AG09319 (cell line): ENCODE measurements around the gene PI4K2B.

Experiments used
- DNase-seq: peaks from one replicate; pipeline ENCODE4 v3.0.0-alpha.2; 2010; ENCODE audit warnings: low read depth; ENCODE audit errors: extremely low read depth
- CTCF ChIP-seq: IDR thresholded peaks from 2 replicates; pipeline ENCODE4 v1.5.1; 2011; ENCODE audit warnings: low read depth, mild to moderate bottlenecking, inconsistent platforms, low read length, moderate library complexity

Gene PI4K2B

GRCh38 chr4:25280210-25280609 is 46.4 kb downstream of the PI4K2B start:
- TF ChIP-seq CTCF, result no peak

GRCh38 chr4:25283948-25284347 is 50.1 kb downstream of the PI4K2B start:
- DNase-seq, result no peak

More at GRCh38 chr4:25280210-25280609, 46.4 kb downstream of the PI4K2B start:
- DNase-seq, result no peak

GRCh38 chr4:25284466-25284865 is 50.6 kb downstream of the PI4K2B start:
- no peak for DNase-seq
- no peak for TF ChIP-seq CTCF

More at GRCh38 chr4:25283948-25284347, 50.1 kb downstream of the PI4K2B start:
- no peak for TF ChIP-seq CTCF

- no peak for TF ChIP-seq CTCF
- no peak for DNase-seq
Measured at GRCh38 chr4:25290490-25291067, 56.7 kb downstream of the PI4K2B start.

- DNase-seq, result no peak
- TF ChIP-seq CTCF, result no peak
Measured at GRCh38 chr4:25291158-25291733, 57.4 kb downstream of the PI4K2B start.

GRCh38 chr4:25297528-25298242 is 63.9 kb downstream of the PI4K2B start:
- TF ChIP-seq CTCF, result no peak

More at GRCh38 chr4:25297528-25298242, 63.9 kb downstream of the PI4K2B start:
- DNase-seq, result no peak
